K562 (cell line): ENCODE measurements around the gene IPP. TPM values are rescaled to one million over a fixed set of nuclear protein-coding genes. Genes with fewer than 3 reads are reported as not detected.
A peak's percentile ranks its signal among the peaks of the same experiment; 100 is the strongest.

Source experiments
- ARHGAP35 ChIP-seq: fragments of 450-650 bp; IDR thresholded peaks from 2 replicates; pipeline ENCODE4 v1.6.1; 2018; ENCODE audit not compliant: partially characterized antibody
- CEBPG ChIP-seq, 3 experiments: fragments of 200-800 bp in 1 of 3; sonication (Bioruptor generic) in 1 of 3; sonication (generic) in 1 of 3; formaldehyde crosslinking in 1 of 3; IDR thresholded peaks in 2 of 3; conservative IDR thresholded peaks in 1 of 3; 2 replicates each; pipeline versions ENCODE4 v1.6.1 to v1.8.0; 2016 to 2022; ENCODE audit warnings: missing compliant biosample characterization in 2 of 3, missing genetic modification characterization in 2 of 3, mild to moderate bottlenecking in 1 of 3, missing genetic modification reagents in 1 of 3
- ETV1 ChIP-seq: fragments of 450-650 bp; conservative IDR thresholded peaks from 2 replicates; pipeline ENCODE4 v1.6.1; 2016; ENCODE audit warnings: missing genetic modification characterization, control low read depth, low read depth, missing compliant biosample characterization
- FUS ChIP-seq: fragments of 200-400 bp; formaldehyde crosslinking; optimal IDR thresholded peaks from 2 replicates; pipeline ENCODE3; 2017; ENCODE audit warnings: low read depth, low read length
- NCOA4 ChIP-seq: fragments of 450-650 bp; IDR thresholded peaks from 2 replicates; pipeline ENCODE4 v1.6.1; 2018; ENCODE audit warnings: mild to moderate bottlenecking; ENCODE audit not compliant: partially characterized antibody
- RBBP5 ChIP-seq: fragments of 200-600 bp; sonication (generic); IDR thresholded peaks from 2 replicates; pipeline ENCODE4 v1.6.1; 2012; ENCODE audit warnings: borderline replicate concordance, mild to moderate bottlenecking, low read length, control low read depth, inconsistent platforms; ENCODE audit not compliant: insufficient read depth, poor library complexity, severe bottlenecking
- RREB1 ChIP-seq: fragments of 250-450 bp; sonication (Bioruptor Pico); IDR thresholded peaks from 2 replicates; pipeline ENCODE4 v1.4.0; 2020
- SMAD1 ChIP-seq: fragments of 150-350 bp; IDR thresholded peaks from 2 replicates; pipeline ENCODE4 v1.6.1; 2014; ENCODE audit warnings: low read length, low read depth; ENCODE audit not compliant: partially characterized antibody
- ZNF146 ChIP-seq: IDR thresholded peaks from one replicate; pipeline ENCODE4 v1.6.1; 2018; ENCODE audit warnings: missing compliant biosample characterization; ENCODE audit not compliant: unreplicated experiment
- ZNF584 ChIP-seq: fragments of 200-800 bp; sonication (Bioruptor generic); IDR thresholded peaks from 2 replicates; pipeline ENCODE4 v1.6.1; 2016; ENCODE audit warnings: low read depth, mild to moderate bottlenecking, missing genetic modification characterization, missing compliant biosample characterization
- ZNF717 ChIP-seq: fragments of 250-450 bp; sonication (Bioruptor Pico); IDR thresholded peaks from 2 replicates; pipeline ENCODE4 v1.5.0; 2021
- ZNF780A ChIP-seq: fragments of 250-450 bp; sonication (Bioruptor Pico); IDR thresholded peaks from 2 replicates; pipeline ENCODE4 v1.5.0; 2021; ENCODE audit warnings: mild to moderate bottlenecking
- polyA plus RNA-seq, 8 experiments: library from polyadenylated mRNA; depleted of rRNA in 4 of 8; stranded (reverse) in 5 of 8; unstranded in 3 of 8; fragments of >200 nt; fragmentation: Nextera tagmentation in 2 of 8; fragmentation: Illumina TruSeq in 1 of 8; extraction: Ambion mirVana in 2 of 8; extraction: Trizol in 1 of 8; gene quantifications; 2 replicates each; pipeline versions ENCODE4 v1.2.1 to v1.2.3, GENCODE V29; 2011 to 2014; ENCODE audit warnings: inconsistent platforms in 1 of 8, missing spikeins in 1 of 8
- total RNA-seq, 7 experiments: library from RNA; depleted of rRNA in 6 of 7; stranded (reverse); fragments of >200 nt in 6 of 7; fragmentation: Illumina TruSeq in 2 of 7; extraction: Trizol in 2 of 7; gene quantifications; 2 replicates each; pipeline versions ENCODE4 v1.2.1 to v1.2.3, GENCODE V29; 2011 to 2021; ENCODE audit warnings: low replicate concordance in 1 of 7
- TF ChIP-seq, protein P1 (sequence below), 3 experiments: IDR thresholded peaks in 2 of 3; conservative IDR thresholded peaks in 1 of 3; 2 replicates each; pipeline ENCODE4 v1.5.1; 2011 to 2012; ENCODE audit warnings: low read length in 3 of 3, mild to moderate bottlenecking in 3 of 3, control low read depth in 2 of 3, improper control_type of control experiment in 1 of 3, inconsistent platforms in 1 of 3, low read depth in 1 of 3, mixed read lengths in 1 of 3, moderate library complexity in 1 of 3; ENCODE audit not compliant: insufficient read depth in 2 of 3
- TF ChIP-seq, protein P2 (sequence below): fragments of 450-650 bp; IDR thresholded peaks from 2 replicates; pipeline ENCODE4 v1.6.1; 2018; ENCODE audit not compliant: partially characterized antibody

Gene IPP
- total and polyA plus RNA-seq, 9 of the 15 experiments (the other 6 are each of a cell fraction or from before 2014, with no cell fraction given) = 6.9 to 15.1 (median 9.7) TPM

DNA sequence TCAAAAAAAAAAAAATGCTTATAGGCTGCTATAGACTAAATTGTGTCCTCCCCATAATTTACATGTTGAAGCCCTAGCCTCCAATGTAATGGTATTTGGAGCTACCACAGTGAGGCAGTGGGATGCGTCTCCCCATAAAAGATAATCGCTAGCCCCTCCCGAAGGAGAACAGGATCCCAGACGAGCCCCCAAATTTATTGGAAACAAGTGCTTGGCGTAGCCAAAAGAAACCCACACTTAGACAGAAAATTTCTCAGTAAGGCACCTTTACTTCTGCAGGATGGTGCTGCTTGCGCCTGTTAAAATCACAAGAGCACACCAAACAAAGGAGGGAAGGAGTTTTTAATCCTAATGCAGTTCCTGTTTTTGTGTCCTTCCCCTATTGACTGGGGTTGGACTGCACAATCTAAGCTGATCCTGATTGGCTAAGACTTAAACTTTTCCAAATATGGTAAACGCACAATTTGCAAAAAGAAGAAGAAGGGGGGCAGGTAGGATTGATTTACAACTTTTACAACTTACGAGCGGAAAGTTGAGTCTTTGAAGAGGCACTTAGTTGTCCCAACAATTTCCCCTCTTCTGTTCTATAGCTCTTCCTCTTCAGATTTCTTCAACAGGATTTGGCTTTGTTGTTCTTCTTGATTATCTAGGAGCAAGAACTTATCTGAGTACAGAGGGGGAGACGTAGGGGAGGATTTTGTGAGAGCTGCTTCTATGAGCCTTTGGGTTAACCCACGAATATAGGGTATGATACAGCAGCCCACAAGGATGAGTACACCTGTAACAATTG, 3.0 kb upstream of the IPP start (continued):
- TF ChIP-seq RREB1 (CRISPR knock-in tag) = no peak
- no peak for TF ChIP-seq ZNF146
- TF ChIP-seq, protein P1, sequence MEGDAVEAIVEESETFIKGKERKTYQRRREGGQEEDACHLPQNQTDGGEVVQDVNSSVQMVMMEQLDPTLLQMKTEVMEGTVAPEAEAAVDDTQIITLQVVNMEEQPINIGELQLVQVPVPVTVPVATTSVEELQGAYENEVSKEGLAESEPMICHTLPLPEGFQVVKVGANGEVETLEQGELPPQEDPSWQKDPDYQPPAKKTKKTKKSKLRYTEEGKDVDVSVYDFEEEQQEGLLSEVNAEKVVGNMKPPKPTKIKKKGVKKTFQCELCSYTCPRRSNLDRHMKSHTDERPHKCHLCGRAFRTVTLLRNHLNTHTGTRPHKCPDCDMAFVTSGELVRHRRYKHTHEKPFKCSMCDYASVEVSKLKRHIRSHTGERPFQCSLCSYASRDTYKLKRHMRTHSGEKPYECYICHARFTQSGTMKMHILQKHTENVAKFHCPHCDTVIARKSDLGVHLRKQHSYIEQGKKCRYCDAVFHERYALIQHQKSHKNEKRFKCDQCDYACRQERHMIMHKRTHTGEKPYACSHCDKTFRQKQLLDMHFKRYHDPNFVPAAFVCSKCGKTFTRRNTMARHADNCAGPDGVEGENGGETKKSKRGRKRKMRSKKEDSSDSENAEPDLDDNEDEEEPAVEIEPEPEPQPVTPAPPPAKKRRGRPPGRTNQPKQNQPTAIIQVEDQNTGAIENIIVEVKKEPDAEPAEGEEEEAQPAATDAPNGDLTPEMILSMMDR (IDR thresholded peaks at IDR 0.05 in 2 of 3, conservative IDR thresholded peaks at IDR 0.05 in 1 of 3; ENCODE audit: insufficient read depth in 2 of 3, low read depth in 1 of 3, low read length in 3 of 3) = no peak
- no peak for TF ChIP-seq ZNF584 (CRISPR knock-in tag)
- no peak for TF ChIP-seq ZNF780A (CRISPR knock-in tag)
- TF ChIP-seq CEBPG (CRISPR knock-in tag; IDR thresholded peaks at IDR 0.05) = no peak
- TF ChIP-seq CEBPG (tag; conservative IDR thresholded peaks at IDR 0.05 in 1 of 2, IDR thresholded peaks at IDR 0.05 in 1 of 2) = no peak
- no peak for TF ChIP-seq ZNF717 (CRISPR knock-in tag)
- no peak for TF ChIP-seq FUS
- peak; percentile 85 for TF ChIP-seq SMAD1
- no peak for TF ChIP-seq ARHGAP35
- TF ChIP-seq, protein P2, sequence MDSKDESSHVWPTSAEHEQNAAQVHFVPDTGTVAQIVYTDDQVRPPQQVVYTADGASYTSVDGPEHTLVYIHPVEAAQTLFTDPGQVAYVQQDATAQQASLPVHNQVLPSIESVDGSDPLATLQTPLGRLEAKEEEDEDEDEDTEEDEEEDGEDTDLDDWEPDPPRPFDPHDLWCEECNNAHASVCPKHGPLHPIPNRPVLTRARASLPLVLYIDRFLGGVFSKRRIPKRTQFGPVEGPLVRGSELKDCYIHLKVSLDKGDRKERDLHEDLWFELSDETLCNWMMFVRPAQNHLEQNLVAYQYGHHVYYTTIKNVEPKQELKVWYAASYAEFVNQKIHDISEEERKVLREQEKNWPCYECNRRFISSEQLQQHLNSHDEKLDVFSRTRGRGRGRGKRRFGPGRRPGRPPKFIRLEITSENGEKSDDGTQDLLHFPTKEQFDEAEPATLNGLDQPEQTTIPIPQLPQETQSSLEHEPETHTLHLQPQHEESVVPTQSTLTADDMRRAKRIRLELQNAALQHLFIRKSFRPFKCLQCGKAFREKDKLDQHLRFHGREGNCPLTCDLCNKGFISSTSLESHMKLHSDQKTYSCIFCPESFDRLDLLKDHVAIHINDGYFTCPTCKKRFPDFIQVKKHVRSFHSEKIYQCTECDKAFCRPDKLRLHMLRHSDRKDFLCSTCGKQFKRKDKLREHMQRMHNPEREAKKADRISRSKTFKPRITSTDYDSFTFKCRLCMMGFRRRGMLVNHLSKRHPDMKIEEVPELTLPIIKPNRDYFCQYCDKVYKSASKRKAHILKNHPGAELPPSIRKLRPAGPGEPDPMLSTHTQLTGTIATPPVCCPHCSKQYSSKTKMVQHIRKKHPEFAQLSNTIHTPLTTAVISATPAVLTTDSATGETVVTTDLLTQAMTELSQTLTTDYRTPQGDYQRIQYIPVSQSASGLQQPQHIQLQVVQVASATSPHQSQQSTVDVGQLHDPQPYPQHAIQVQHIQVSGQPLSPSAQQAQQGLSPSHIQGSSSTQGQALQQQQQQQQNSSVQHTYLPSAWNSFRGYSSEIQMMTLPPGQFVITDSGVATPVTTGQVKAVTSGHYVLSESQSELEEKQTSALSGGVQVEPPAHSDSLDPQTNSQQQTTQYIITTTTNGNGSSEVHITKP = peak; percentile 84
- no peak for TF ChIP-seq NCOA4
- peak; percentile 88 for TF ChIP-seq ETV1 (tag)
- TF ChIP-seq RBBP5 = no peak
